ENCODE data around the gene GPR150.

Gene GPR150

GRCh38 chr5:95620030-95620869 is at the start of gene GPR150:
Gene GPR150, plus strand, starts transcription at chr5:95620087. Its CDS starts 189 bp downstream, at chr5:95620276.
- DNase-seq (ENCODE audit: low read depth) = no peak

- DNase-seq (ENCODE audit: low read depth) = no peak
Observed at GRCh38 chr5:95572016-95572415, 47.9 kb upstream of the GPR150 start.

- DNase-seq (ENCODE audit: low read depth) = no peak
Observed at GRCh38 chr5:95581576-95581975, 38.3 kb upstream of the GPR150 start.

GRCh38 chr5:95583992-95584391 is 35.9 kb upstream of the GPR150 start:
- no peak for DNase-seq (ENCODE audit: low read depth)

- DNase-seq (ENCODE audit: low read depth) = no peak
Observed at GRCh38 chr5:95590880-95591279, 29.0 kb upstream of the GPR150 start.

GRCh38 chr5:95591490-95591901 is 28.4 kb upstream of the GPR150 start:
- no peak for DNase-seq (ENCODE audit: low read depth)

- no peak for DNase-seq (ENCODE audit: low read depth)
Observed at GRCh38 chr5:95595289-95595931, 24.5 kb upstream of the GPR150 start.

GRCh38 chr5:95599252-95599651 is 20.6 kb upstream of the GPR150 start:
- no peak for DNase-seq (ENCODE audit: low read depth)

GRCh38 chr5:95600557-95600956 is 19.3 kb upstream of the GPR150 start:
- DNase-seq (ENCODE audit: low read depth) = no peak

- DNase-seq (ENCODE audit: low read depth) = no peak
Observed at GRCh38 chr5:95605786-95606185, 14.1 kb upstream of the GPR150 start.

- no peak for DNase-seq (ENCODE audit: low read depth)
Observed at GRCh38 chr5:95606419-95606818, 13.5 kb upstream of the GPR150 start.

- no peak for DNase-seq (ENCODE audit: low read depth)
Observed at GRCh38 chr5:95609711-95610110, 10.2 kb upstream of the GPR150 start.

- DNase-seq (ENCODE audit: low read depth) = no peak
Observed at GRCh38 chr5:95610546-95610945, 9.3 kb upstream of the GPR150 start.

GRCh38 chr5:95611396-95611795 is 8.5 kb upstream of the GPR150 start:
- DNase-seq (ENCODE audit: low read depth) = no peak

- DNase-seq (ENCODE audit: low read depth) = no peak
Observed at GRCh38 chr5:95613514-95613913, 6.4 kb upstream of the GPR150 start.

GRCh38 chr5:95615164-95615467 is 4.8 kb upstream of the GPR150 start:
- DNase-seq (ENCODE audit: low read depth) = no peak

- no peak for DNase-seq (ENCODE audit: low read depth)
Observed at GRCh38 chr5:95617057-95617456, 2.8 kb upstream of the GPR150 start.

- no peak for DNase-seq (ENCODE audit: low read depth)
Observed at GRCh38 chr5:95619096-95619495, 791 bp upstream of the GPR150 start.

- no peak for DNase-seq (ENCODE audit: low read depth)
Observed at GRCh38 chr5:95619514-95620029, 315 bp upstream of the GPR150 start.

- no peak for DNase-seq (ENCODE audit: low read depth)
Observed at GRCh38 chr5:95620870-95621838, 1.3 kb downstream of the GPR150 start.

- DNase-seq (ENCODE audit: low read depth) = no peak
Observed at GRCh38 chr5:95621839-95622629, 2.1 kb downstream of the GPR150 start.
